GM12864 (cell line): Measurements from ENCODE around the gene ADAM8.

ENCODE experiments used
- DNase-seq: peaks from one replicate; pipeline ENCODE4 v3.0.0-alpha.2; 2011; ENCODE audit warnings: low read depth
- H3K4me3 ChIP-seq: 2 replicates; pipeline ENCODE4 v1.5.1; 2011; ENCODE audit warnings: mild to moderate bottlenecking, low read depth, low read length, control low read depth
- CTCF ChIP-seq: IDR thresholded peaks from 2 replicates; pipeline ENCODE4 v1.5.1; 2011; ENCODE audit warnings: low read depth, mild to moderate bottlenecking, moderate library complexity, low read length, control low read depth, inconsistent platforms; ENCODE audit errors: missing control alignments

Gene ADAM8

DNA sequence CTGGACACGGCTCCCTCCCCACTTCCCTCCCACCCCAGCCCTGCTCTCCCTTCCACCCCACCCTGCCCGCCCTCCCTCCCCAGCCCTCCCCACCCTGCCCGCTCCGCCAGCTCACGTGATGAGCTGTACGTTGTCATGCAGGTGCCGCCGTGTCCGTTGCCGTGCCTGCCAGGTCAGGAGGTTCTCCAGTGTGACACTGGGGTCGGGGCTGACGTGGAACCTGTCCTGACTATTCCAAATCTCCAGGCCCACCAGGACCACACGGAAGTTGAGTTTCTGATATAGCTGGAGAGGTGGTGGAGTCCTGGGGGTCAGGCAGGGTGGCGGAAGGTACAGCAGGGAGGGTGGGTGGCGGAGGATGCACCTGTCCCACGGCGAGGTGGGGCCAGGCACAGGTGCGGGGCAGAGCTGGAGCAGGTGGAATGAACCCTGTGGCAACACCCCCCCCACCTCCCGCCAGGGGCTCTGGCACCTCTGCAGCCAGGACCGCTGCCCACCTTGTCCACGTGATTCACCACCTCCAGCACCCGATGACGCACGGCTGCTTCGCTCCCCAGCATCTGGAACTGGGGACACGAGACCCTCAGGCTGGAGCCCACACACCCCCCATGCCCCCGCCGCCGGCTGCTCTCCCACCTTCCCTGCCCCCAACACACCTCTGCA is 4.2 kb downstream of the ADAM8 start:
- TF ChIP-seq CTCF: no peak
- no peak for DNase-seq

GRCh38 chr10:133271521-133272300 is 5.0 kb downstream of the ADAM8 start:
- no peak overlapping the region for H3K4me3 ChIP-seq
- no peak for TF ChIP-seq CTCF
- no peak for DNase-seq

More for the DNA sequence above, 4.2 kb downstream of the ADAM8 start:
- no peak overlapping the region for H3K4me3 ChIP-seq

DNA sequence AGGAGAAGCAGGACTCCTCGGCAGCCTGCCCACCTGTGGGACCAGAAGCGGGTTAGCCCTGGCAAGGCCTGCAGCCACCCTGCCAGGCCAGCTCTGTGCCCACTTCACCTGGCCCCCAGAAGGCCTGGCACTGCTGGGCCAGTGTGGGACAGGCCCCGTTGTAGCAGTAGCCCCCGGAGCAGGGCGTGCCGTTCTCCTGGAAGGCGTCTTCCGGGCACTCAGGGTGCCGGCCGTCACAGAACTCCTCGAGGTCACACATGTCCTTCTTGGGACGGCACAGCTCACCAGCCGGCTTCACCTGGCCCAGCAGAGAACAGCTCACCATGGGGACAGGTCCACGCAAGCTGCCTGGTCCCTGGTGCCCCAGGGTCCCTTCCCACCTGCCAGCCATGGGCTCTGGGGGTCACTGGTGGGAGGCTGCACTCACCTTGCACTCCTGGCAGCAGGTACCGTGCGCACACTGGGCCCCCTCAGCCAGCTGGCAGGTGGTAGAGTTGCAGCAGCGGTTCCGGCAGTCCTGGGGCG is 5.8 kb downstream of the ADAM8 start:
- DNase-seq: no peak
- no peak for TF ChIP-seq CTCF

GRCh38 chr10:133270204-133270603 is 6.5 kb downstream of the ADAM8 start:
- TF ChIP-seq CTCF: no peak
- DNase-seq: no peak
- no peak overlapping the region for H3K4me3 ChIP-seq

More for the DNA sequence above, 5.8 kb downstream of the ADAM8 start:
- no peak overlapping the region for H3K4me3 ChIP-seq

DNA sequence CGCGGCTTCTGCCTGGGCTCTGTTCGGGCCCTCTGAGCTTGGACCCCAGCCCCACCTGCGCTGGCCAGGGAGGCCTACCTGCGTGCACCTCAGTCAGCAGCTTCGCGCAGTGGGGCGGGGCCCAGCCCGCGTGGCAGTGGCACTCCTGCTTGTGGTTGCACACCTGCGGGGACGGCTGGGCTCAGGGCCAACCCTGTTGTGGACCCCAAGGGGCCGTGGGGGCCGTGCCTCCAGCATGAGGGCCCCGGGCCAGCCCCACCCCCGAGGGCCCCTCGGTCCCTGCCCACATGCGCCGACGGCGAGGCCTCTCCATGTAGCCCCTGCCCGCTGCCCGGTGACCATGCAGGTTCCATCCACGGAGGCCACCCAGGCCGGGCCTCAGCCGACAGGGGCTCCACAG is 7.3 kb downstream of the ADAM8 start:
- DNase-seq: no peak
- H3K4me3 ChIP-seq: no peak overlapping the region
- TF ChIP-seq CTCF: no peak

- DNase-seq: no peak
- no peak overlapping the region for H3K4me3 ChIP-seq
- no peak for TF ChIP-seq CTCF
Observed at GRCh38 chr10:133268532-133268931, 8.1 kb downstream of the ADAM8 start.

- no peak for TF ChIP-seq CTCF
- H3K4me3 ChIP-seq: no peak overlapping the region
- no peak for DNase-seq
Observed at GRCh38 chr10:133267829-133268228, 8.8 kb downstream of the ADAM8 start.
